ENCODE data around the gene NLK.
"Not testable (repeated sequence)": the region's sequence is repeated elsewhere in the genome, so short reads cannot be mapped to it uniquely, and the experiment has no call there.

GRCh38 chr17:28231624-28232023 lies 189.1 kb downstream of the NLK start:
- TF ChIP-seq EZH2 (IDR thresholded peaks at IDR 0.05; ENCODE audit: borderline replicate concordance, insufficient read depth, low read depth, low read length, poor library complexity, severe bottlenecking); CTCF (IDR thresholded peaks at IDR 0.05): not testable (repeated sequence)

Data from B cell (primary cell).